Measurements from ENCODE around the gene FBXW8.
A peak's percentile ranks its signal among the peaks of the same experiment; 100 is the strongest.

FBXW8 gene

DNA sequence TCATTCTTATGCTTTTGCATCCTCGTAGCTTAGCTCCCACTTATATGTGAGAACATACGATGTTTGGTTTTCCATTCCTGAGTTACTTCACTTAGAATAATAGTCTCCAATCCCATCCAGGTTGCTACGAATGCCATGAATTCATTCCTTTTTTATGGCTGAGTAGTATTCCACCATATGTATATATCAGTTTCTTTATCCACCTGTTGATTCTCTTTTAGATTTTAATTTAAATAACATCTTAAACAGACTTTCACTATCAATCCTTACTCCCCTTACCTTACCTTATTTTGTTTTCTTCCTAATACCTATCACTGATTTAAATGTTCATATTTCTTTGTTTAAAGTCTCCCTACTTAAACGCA is 488 bp upstream of the FBXW8 start (continued):
- TF ChIP-seq, protein P1, sequence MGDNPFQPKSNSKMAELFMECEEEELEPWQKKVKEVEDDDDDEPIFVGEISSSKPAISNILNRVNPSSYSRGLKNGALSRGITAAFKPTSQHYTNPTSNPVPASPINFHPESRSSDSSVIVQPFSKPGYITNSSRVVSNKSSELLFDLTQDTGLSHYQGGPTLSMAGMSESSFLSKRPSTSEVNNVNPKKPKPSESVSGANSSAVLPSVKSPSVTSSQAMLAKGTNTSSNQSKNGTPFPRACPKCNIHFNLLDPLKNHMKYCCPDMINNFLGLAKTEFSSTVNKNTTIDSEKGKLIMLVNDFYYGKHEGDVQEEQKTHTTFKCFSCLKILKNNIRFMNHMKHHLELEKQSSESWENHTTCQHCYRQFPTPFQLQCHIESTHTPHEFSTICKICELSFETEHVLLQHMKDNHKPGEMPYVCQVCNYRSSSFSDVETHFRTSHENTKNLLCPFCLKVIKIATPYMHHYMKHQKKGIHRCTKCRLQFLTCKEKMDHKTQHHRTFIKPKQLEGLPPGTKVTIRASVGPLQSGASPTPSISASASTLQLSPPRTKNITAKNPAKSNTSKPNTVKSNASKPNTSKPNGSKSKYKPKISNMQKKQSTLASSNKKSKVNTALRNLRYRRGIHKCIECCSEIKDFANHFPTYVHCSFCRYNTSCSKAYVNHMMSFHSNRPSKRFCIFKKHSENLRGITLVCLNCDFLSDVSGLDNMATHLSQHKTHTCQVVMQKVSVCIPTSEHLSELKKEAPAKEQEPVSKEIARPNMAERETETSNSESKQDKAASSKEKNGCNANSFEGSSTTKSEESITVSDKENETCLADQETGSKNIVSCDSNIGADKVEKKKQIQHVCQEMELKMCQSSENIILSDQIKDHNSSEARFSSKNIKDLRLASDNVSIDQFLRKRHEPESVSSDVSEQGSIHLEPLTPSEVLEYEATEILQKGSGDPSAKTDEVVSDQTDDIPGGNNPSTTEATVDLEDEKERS (tag by site-specific recombination; IDR thresholded peaks at IDR 0.05), result 0 out of 2 replicates have a peak, but pooled peaks have one; percentile 20

DNA sequence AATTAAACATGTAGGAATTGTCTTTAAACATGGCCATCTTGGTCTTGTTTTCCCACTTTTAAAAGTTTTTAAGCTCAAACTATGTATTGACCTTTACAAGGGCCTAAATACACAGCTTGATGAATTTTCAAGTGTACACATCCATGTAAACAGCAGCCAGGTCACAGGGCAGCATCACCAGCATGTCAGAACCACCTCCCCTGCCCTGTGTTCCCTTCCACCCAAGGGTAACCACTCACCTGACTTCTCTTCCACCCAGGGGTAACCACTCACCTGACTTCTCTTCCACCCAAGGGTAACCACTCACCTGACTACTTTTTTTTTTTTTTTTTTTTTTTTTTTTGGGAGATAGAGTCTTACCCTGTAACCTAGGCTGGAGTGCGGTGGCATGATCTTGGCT is 4.6 kb downstream of the FBXW8 start:
- Histone ChIP-seq H3K27ac (ENCODE audit: extremely low read depth, low read depth, low read length) (no peak overlapping the region), H3K36me3 (ENCODE audit: control insufficient read depth in 2 of 2, insufficient read depth in 1 of 2, low read length in 2 of 2) (peaks cover 0 to 4% of the 10 kb centered on the region in 2 experiments; a peak in 2 of 3 replicates), H3K9me3 (ENCODE audit: control insufficient read depth, insufficient read depth, low read depth, low read length) (no peaks in the 10 kb centered on the region), H3K4me3 (ENCODE audit: low read depth, low read length) (no peak overlapping the region), H3K4me1 (ENCODE audit: control insufficient read depth, insufficient read depth, low read length) (peaks cover 21% of the 10 kb centered on the region)
- ChIA-PET POLR2A (no interaction called here), CTCF (no interaction called here)
- no peak for TF ChIP-seq HOXC10 (CRISPR knock-in tag; IDR thresholded peaks at IDR 0.05)
- no peak for TF ChIP-seq ZNF677 (tag by site-specific recombination; IDR thresholded peaks at IDR 0.05)
- TF ChIP-seq TCF7L2 (IDR thresholded peaks at IDR 0.05; ENCODE audit: borderline replicate concordance, low read depth, low read length), result no peak
- TF ChIP-seq ZNF311 (tag by site-specific recombination; IDR thresholded peaks at IDR 0.05; ENCODE audit: borderline replicate concordance), result no peak
- no peak for TF ChIP-seq ZNF391 (tag by site-specific recombination; IDR thresholded peaks at IDR 0.05; ENCODE audit: borderline replicate concordance, low read depth)
- no peak for TF ChIP-seq ZNF214 (tag by site-specific recombination; IDR thresholded peaks at IDR 0.05; ENCODE audit: borderline replicate concordance)
- TF ChIP-seq, protein P1 (tag by site-specific recombination; IDR thresholded peaks at IDR 0.05), result no peak
- TF ChIP-seq GLIS2 (tag by site-specific recombination; IDR thresholded peaks at IDR 0.05), result no peak
- no peak for TF ChIP-seq ZSCAN30 (tag by site-specific recombination; IDR thresholded peaks at IDR 0.05)
- TF ChIP-seq, protein P2, sequence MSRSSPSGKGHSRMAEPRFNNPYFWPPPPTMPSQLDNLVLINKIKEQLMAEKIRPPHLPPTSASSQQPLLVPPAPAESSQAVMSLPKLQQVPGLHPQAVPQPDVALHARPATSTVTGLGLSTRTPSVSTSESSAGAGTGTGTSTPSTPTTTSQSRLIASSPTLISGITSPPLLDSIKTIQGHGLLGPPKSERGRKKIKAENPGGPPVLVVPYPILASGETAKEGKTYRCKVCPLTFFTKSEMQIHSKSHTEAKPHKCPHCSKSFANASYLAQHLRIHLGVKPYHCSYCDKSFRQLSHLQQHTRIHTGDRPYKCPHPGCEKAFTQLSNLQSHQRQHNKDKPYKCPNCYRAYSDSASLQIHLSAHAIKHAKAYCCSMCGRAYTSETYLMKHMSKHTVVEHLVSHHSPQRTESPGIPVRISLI (tag by site-specific recombination; IDR thresholded peaks at IDR 0.05), result no peak
- TF ChIP-seq, protein P3, sequence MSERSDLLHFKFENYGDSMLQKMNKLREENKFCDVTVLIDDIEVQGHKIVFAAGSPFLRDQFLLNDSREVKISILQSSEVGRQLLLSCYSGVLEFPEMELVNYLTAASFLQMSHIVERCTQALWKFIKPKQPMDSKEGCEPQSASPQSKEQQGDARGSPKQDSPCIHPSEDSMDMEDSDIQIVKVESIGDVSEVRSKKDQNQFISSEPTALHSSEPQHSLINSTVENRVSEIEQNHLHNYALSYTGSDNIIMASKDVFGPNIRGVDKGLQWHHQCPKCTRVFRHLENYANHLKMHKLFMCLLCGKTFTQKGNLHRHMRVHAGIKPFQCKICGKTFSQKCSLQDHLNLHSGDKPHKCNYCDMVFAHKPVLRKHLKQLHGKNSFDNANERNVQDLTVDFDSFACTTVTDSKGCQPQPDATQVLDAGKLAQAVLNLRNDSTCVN (tag by site-specific recombination; optimal IDR thresholded peaks at IDR 0.05), result no peak
- no peak for TF ChIP-seq ZNF529 (tag by site-specific recombination; IDR thresholded peaks at IDR 0.05; ENCODE audit: insufficient replicate concordance)

DNA sequence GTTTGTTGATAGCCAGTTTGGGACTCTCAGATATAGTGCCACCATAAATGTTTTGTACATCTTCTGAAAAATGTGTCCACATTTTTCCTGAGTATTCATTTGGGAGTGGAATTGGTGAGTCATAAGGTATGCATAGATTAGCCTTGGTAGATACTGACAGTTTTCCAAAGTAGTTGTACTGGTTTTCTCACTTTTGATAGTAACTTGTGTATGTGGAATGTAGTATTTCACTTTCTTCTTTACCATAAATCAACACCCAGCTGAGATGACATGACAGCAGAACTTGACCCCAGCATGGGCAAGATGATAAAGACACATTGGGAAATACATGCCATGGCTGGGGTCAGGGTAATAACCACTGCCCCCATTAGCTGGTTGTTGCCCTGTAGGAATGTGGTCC is 5.4 kb downstream of the FBXW8 start:
- no peak overlapping the region for H3K27ac ChIP-seq (ENCODE audit: extremely low read depth, low read depth, low read length)
- H3K4me1 ChIP-seq (ENCODE audit: control insufficient read depth, insufficient read depth, low read length), result peaks cover 26% of the 10 kb centered on the region
- ChIA-PET POLR2A (interaction anchor here (0.6 kb wide), 1 partner anchor 199 kb away, joined by 3 read pairs; no protein-coding TSS in a partner anchor), CTCF (interaction anchor here (1.9 kb wide), 1 partner anchor 212 kb away, joined by 7 read pairs; no protein-coding TSS in a partner anchor)
- H3K4me3 ChIP-seq (ENCODE audit: low read depth, low read length), result no peak overlapping the region
- no peaks in the 10 kb centered on the region for H3K9me3 ChIP-seq (ENCODE audit: control insufficient read depth, insufficient read depth, low read depth, low read length)
- peaks cover 0 to 4% of the 10 kb centered on the region in 2 experiments; a peak in 2 of 3 replicates for H3K36me3 ChIP-seq (ENCODE audit: control insufficient read depth in 2 of 2, insufficient read depth in 1 of 2, low read length in 2 of 2)
- TF ChIP-seq, protein P4, sequence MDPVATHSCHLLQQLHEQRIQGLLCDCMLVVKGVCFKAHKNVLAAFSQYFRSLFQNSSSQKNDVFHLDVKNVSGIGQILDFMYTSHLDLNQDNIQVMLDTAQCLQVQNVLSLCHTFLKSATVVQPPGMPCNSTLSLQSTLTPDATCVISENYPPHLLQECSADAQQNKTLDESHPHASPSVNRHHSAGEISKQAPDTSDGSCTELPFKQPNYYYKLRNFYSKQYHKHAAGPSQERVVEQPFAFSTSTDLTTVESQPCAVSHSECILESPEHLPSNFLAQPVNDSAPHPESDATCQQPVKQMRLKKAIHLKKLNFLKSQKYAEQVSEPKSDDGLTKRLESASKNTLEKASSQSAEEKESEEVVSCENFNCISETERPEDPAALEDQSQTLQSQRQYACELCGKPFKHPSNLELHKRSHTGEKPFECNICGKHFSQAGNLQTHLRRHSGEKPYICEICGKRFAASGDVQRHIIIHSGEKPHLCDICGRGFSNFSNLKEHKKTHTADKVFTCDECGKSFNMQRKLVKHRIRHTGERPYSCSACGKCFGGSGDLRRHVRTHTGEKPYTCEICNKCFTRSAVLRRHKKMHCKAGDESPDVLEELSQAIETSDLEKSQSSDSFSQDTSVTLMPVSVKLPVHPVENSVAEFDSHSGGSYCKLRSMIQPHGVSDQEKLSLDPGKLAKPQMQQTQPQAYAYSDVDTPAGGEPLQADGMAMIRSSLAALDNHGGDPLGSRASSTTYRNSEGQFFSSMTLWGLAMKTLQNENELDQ (tag by site-specific recombination; IDR thresholded peaks at IDR 0.05; ENCODE audit: low read depth), result no peak
- 0 out of 2 replicates have a peak, but pooled peaks have one; percentile 37 for TF ChIP-seq IKZF3 (tag by site-specific recombination; IDR thresholded peaks at IDR 0.05)
- TF ChIP-seq, protein P5, sequence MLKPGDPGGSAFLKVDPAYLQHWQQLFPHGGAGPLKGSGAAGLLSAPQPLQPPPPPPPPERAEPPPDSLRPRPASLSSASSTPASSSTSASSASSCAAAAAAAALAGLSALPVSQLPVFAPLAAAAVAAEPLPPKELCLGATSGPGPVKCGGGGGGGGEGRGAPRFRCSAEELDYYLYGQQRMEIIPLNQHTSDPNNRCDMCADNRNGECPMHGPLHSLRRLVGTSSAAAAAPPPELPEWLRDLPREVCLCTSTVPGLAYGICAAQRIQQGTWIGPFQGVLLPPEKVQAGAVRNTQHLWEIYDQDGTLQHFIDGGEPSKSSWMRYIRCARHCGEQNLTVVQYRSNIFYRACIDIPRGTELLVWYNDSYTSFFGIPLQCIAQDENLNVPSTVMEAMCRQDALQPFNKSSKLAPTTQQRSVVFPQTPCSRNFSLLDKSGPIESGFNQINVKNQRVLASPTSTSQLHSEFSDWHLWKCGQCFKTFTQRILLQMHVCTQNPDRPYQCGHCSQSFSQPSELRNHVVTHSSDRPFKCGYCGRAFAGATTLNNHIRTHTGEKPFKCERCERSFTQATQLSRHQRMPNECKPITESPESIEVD (tag by site-specific recombination; IDR thresholded peaks at IDR 0.05), result peak; percentile 66
- TF ChIP-seq OSR2 (tag by site-specific recombination; IDR thresholded peaks at IDR 0.05), result no peak
- 0 out of 2 replicates have a peak, but pooled peaks have one; percentile 14 for TF ChIP-seq PRDM1 (tag by site-specific recombination; IDR thresholded peaks at IDR 0.05)
